Measurements from ENCODE around the gene SUSD1.

Gene SUSD1

DNA sequence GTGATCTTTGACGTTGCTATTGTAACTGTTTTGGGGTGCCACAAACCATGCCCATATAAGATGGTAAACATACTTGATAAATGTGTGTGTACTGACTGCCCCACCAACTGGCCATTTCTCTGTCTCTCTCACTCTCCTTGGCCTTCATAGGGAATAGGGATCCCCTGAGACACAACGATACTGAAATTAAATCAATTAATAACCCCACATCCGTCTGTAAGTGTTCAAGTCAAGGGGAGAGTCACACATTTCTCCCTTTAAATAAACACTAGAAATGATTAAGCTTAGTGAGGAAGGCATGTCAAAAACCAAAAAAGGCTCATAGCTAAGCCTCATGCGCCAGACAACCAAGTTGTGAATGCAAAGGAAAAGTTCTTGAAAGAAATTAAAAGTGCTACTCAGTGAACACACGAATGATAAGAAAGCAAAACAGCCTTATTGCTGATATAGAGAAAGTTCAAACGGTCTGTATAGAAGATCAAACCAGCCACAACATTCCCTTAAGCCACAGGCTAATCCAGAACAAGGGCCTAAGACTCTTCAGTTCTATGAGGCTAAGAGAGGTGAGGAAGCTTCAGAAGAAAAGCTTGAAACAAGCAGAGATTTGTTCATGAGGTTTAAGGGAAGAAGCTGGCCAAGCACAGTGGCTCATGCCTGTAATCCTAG lies 167.4 kb downstream of the SUSD1 start:
- no peak for DNase-seq

DNA sequence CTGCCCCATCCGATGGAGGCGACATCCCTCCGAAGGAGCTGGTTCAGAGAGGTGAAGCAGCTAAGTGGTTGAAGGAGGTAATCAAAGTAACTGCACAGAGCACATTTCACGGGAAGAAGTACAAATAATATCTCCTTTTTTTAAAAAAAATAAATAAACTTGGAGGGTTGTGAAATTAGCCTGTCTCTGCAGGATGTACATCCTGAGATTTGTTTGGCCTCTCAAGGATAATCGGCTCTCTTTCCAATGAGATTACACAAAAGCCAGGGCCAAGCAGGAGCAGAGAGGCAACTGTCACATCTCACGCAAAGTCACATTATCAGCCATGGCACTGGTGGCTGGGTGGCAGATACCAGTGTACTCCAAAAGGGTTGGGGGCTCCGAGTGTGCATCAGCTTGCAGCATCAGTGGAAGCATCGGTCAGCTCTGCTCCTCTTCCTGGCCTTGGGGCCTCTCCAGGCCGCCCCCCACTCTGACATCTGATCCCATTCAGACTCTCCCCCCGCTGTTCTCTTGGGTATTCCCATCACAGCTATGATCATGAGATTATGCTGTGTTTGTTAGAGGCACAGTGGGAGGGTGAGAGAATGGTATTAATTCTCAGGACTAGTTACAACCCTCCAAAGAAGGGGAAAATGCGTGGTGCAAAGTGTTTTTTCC lies 168.6 kb downstream of the SUSD1 start:
- no peak for DNase-seq

DNA sequence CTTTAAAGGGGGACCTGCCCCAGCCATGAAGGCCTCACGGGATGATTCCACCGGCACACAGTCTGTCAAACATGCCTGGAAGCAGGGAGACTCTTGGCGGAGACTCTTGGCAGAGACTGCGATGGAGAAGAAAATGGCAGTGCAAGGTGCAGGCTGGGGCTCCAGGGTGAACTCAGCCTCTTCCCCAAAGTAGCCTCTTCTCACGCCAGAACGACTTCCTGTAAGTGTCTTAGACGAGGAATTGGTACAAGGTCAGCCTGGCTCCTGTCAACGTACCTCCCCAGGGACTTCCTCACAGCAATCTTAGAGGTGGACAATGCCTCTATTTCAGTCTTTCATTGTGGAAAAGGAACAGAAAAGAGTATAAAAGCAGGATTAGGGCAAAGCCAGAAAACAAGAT lies 169.2 kb downstream of the SUSD1 start:
- DNase-seq = no peak

DNA sequence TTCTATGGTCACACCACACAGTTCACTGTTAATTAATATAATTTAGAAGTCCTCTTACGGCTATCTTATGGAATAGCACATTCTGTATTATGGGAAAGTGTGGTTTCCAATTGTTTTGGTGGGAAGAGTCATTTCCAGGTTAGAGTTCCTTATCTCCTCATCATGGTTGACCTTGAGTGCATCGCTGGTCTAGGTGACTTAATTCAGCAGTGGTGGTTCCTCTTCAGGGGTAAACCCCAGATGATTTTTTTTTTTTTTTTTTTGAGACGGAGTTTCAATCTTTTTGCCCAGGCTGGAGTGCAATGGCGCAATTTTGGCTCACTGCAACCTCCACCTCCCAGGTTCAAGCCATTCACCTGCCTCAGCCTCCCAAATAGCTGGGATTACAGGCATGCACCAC lies 171.6 kb downstream of the SUSD1 start:
- no peak for DNase-seq

DNA sequence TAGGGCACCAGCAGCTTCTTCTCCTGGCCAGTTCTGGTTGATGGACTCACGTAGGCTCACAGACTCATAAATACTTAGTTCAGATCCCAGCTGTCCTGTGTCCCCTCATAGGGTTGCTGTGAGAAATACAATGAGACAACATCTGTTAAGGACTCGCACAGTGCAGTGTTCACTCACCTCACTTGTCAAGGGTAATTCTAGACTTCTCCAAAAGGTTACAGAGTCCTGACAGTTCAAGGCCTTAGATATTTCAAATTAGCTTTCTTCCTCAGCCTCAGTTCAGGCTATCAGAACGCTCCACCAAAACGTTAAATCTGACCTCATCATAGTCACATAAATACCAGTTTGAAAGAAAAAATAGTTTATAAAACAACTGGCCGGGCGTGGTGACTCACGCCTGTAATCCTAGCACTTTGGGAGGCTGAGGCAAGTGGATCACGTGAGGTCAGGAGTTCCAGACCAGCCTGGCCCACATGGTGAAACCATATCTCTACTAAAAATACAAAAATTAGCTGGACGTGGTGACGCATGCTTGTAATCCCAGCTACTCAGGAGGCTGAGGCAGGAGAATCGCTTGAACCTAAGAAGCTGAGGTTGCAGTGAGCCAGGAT lies 172.1 kb downstream of the SUSD1 start:
- DNase-seq = no peak

DNA sequence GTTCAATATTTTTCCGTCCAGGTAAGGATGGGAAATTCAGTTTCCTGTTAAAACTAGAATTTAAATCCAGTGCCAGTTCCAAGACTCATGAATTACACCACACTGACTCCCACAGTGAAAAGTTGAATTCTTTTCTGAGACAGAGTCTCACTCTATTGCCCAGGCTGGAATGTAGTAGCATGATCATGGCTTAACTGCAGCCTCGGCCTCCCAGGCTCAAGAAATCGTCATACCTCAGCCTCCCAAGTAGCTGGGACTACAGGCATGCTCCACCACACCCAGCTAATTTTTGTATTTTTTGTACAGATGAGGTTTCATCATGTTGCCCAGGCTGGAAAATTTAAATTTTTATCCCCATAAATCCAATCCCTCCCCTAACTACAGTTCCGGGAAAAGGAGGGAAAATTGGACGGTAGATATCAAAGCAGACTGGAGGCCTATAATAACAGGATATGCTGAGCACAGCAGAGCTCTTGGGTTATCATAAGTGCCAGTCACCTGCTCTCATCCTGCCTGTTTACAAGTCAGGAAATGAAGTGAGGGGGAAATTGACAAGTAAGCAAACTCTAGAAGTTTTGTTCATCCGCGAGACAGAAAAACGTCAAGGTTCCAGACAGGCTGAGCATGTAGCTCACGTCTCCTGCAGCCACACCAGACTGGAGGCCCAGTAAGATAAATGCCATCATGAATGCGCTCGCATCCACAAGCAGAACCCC lies 172.8 kb downstream of the SUSD1 start:
- no peak for DNase-seq

DNA sequence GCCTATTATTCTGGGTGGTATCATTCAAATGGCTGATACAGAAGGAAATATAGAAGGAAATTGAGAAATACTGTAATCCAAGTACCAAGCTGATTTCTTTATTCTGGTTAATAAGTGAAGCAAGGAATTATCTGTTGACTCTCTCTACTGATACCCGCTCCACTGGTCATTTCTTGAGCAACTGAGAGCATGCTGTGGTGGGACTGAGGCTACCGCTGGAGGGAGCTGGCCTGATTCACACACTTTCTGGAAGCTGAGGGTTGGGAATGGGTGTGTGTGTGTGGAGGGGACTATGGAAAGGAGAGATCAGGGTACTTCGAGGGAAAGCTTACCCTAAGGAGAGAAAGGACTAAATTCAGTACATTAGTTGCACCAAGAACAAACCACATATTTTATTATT lies 174.4 kb downstream of the SUSD1 start:
- DNase-seq = no peak

DNA sequence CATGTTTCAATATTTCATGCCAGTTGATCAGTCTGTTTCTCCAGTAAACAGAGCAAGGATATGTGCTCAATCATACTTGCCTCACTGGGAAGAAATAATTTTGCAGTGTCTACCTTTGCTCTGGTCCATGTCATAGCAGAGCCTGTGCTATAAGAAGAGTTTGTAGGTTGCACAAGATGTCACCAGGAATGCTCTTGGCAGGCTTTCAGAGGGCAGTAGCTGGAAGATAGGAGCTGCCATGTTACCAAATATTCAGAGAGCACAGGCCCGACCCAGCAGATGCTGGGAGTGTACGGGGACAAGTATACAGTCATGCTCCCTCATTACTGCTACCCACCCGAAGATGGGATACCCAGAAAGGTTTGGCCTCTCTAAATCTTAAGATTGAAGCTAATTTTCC lies 175.8 kb downstream of the SUSD1 start:
- no peak for DNase-seq

DNA sequence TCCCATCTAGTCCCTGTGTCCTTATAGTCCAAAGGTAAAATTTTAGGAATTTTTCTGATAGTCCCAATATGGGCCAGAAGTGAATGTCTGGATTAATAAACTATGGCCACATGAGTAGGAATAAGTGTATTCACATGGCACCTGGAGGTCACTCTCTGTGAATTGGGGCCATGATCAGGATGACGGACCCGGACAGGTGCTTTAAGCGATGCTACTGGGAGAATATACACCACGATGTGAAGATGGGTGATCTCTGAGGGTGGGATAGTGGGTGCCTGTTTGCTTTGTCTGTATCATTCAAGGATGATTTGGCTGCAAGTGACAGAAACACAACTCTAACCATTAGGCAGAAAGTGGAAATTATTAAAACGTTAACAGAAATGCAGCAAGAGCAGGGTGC lies 177.3 kb downstream of the SUSD1 start:
- no peak for DNase-seq

DNA sequence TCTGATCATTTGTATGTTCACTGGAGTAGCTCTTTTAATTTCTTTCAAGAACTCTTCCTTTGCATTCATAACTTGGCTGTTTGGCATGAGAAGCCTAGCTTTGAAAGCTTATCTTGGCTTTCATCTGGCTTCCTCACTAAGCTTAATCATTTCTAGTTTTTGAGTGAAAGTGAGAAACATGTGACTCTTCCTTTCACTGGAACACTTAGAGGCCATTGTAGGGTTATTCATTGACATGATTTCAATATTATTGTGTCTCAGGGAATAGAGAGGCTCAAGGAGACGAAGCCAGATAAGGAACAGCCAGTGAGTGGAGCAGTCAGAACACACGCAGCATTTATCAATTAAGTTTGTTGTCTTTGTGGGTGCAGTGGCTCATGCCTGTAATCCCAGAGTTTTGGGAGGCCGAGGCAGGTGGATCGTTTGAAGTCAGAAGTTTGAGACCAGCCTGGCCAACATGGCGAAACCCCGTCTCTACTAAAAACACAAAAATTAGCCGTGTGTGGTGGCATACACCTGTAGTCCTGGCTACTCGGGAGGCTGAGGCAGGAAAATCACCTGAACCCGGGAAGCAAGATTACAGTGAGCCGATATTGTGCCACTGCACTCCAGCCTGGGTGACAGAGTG lies 180.2 kb downstream of the SUSD1 start:
- DNase-seq = no peak

DNA sequence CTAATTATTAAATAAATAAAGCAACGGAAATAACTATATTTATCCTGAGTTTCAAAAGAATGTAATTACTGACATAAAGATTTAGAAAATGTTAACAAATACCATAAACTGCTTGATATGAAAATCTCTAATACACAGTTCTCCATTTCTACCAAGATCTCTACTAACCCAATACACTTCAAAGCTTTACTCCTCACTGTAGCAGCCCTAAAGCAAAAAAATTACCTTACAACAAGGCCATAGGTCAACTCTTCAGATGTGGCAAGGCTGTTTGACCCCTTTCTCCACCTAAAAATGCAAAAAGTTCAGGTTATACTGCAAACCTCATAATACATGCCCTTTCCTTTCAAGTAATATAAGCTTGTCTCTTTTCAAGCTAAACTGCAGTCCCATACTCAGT lies 181.8 kb downstream of the SUSD1 start:
- no peak for DNase-seq

DNA sequence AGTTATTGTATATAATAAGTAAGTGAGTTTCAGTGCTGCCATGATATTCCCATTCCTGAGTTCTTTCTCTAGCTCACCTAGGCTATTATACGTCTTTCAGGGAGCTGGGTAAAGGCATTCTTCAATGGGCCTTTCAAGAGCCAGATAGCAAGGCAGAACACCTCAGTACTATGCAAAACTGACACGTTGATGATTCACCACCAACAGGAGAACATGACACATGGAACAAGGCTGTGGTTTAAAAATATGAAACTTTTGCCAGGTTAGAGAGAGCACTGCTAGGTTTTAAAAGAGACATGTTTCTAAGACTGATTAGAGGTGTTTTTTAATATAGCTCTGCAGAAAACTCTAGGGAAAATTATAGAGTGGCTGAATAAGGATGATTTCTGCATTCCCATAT lies 182.6 kb downstream of the SUSD1 start:
- no peak for DNase-seq

DNA sequence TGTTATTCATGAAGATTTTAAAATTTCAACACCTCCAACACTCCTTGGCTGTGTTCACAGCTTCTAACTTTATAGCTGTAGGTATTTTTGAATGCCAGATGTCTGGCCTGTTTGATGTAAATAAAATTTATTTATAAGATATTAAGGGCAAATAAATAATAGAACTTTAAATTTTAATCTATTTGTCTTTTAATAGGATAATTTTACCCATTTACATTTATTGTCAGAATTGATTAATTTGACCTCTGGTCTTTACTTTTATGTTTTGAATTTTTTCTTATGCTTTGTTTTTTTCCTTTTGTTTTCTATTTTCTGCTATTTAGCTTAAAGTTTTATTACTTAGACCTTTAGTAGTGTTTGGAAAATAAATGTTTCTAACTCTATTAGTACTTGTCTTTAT lies 183.9 kb downstream of the SUSD1 start:
- no peak for DNase-seq
